CMK (cell line): ENCODE results near the gene HMCN1.
A peak's percentile ranks its signal among the peaks of the same experiment; 100 is the strongest.

Experiments used
- DNase-seq: peaks from one replicate; pipeline ENCODE4 v3.0.0-alpha.2; 2010; ENCODE audit warnings: low read depth

HMCN1 gene

GRCh38 chr1:185733818-185734735 lies at the start of gene HMCN1:
Gene HMCN1 (plus strand): TSS chr1:185734391. CDS start chr1:185734780, 389 bp downstream.
- DNase-seq = peak; percentile 59

- DNase-seq = no peak
Measured at GRCh38 chr1:185686821-185687778, 47.1 kb upstream of the HMCN1 start.

GRCh38 chr1:185690527-185690926 lies 43.7 kb upstream of the HMCN1 start:
- no peak for DNase-seq

- no peak for DNase-seq
Measured at GRCh38 chr1:185693654-185694053, 40.5 kb upstream of the HMCN1 start.

- no peak for DNase-seq
Measured at GRCh38 chr1:185694081-185694480, 40.1 kb upstream of the HMCN1 start.

GRCh38 chr1:185695299-185695698 lies 38.9 kb upstream of the HMCN1 start:
- no peak for DNase-seq

GRCh38 chr1:185696422-185697150 lies 37.6 kb upstream of the HMCN1 start:
- no peak for DNase-seq

GRCh38 chr1:185699874-185700273 lies 34.3 kb upstream of the HMCN1 start:
- no peak for DNase-seq

GRCh38 chr1:185701650-185702049 lies 32.5 kb upstream of the HMCN1 start:
- DNase-seq = no peak

GRCh38 chr1:185704181-185704580 lies 30.0 kb upstream of the HMCN1 start:
- DNase-seq = peak; percentile 25

GRCh38 chr1:185716095-185716494 lies 18.1 kb upstream of the HMCN1 start:
- no peak for DNase-seq

- DNase-seq = no peak
Measured at GRCh38 chr1:185719021-185719420, 15.2 kb upstream of the HMCN1 start.

- DNase-seq = peak; percentile 12
Measured at GRCh38 chr1:185720633-185721272, 13.4 kb upstream of the HMCN1 start.

GRCh38 chr1:185721553-185721952 lies 12.6 kb upstream of the HMCN1 start:
- DNase-seq = no peak

- DNase-seq = no peak
Measured at GRCh38 chr1:185722098-185722497, 12.1 kb upstream of the HMCN1 start.

GRCh38 chr1:185727726-185728125 lies 6.5 kb upstream of the HMCN1 start:
- no peak for DNase-seq

- DNase-seq = no peak
Measured at GRCh38 chr1:185731446-185731845, 2.7 kb upstream of the HMCN1 start.

GRCh38 chr1:185732951-185733350 lies 1.2 kb upstream of the HMCN1 start:
- DNase-seq = no peak

GRCh38 chr1:185734929-185735700 lies 924 bp downstream of the HMCN1 start:
- no peak for DNase-seq

GRCh38 chr1:185735701-185736064 lies 1.5 kb downstream of the HMCN1 start:
- no peak for DNase-seq

GRCh38 chr1:185739967-185740366 lies 5.8 kb downstream of the HMCN1 start:
- DNase-seq = no peak
